ENCODE data around the gene MXD4.

DNA sequence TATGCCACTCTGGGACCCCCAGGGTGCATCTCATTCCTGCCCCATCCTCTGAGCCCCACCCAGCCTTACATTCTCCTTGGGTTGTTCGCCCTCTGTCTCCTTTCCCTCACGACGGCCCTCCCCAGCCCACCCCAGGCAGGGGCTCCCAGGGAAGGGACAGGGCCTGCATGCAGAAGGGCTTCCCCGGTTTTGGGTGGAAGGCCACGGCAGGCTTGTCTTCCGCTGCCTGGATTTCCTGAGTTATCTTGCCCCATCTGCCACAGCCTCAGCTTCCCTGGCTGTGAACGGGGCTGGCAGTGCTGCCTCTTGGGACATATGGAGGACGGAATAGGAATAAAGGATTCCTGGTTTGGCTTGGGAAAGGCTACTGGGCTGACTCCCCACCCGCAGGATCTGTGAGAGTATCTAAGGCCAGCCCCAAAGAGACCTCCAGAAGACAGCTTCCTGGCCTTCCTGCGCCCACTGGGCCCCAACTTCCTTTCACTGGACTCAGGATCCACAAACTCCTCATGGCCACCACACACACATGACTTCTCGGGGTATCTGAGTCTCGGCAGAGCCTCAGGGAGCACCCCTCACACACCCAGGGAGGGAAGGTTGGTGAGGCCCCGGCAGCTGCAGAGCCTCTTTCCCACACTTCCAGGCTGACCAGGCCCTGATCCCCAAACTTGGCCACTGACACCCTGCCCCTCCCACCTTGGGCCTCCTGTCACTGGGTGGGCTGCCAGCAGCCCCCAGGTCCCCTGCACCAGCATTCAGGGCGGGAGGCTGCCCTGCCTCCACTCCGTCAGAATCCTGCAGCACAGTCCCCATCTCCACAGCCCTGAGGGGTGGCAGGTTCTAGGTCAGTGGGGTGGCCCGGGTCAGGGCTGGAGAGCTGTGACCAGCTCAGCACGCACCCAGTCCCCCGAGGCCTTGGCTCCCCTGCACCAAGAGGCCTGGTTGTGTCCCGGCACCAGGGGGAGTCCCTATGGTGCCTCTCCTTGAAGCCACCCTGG, 3.5 kb upstream of the MXD4 start:
- TF ChIP-seq POLR2A (IDR thresholded peaks at IDR 0.05), result no peak
- TF ChIP-seq, protein P1, sequence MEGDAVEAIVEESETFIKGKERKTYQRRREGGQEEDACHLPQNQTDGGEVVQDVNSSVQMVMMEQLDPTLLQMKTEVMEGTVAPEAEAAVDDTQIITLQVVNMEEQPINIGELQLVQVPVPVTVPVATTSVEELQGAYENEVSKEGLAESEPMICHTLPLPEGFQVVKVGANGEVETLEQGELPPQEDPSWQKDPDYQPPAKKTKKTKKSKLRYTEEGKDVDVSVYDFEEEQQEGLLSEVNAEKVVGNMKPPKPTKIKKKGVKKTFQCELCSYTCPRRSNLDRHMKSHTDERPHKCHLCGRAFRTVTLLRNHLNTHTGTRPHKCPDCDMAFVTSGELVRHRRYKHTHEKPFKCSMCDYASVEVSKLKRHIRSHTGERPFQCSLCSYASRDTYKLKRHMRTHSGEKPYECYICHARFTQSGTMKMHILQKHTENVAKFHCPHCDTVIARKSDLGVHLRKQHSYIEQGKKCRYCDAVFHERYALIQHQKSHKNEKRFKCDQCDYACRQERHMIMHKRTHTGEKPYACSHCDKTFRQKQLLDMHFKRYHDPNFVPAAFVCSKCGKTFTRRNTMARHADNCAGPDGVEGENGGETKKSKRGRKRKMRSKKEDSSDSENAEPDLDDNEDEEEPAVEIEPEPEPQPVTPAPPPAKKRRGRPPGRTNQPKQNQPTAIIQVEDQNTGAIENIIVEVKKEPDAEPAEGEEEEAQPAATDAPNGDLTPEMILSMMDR (IDR thresholded peaks at IDR 0.05), result no peak

Data from upper lobe of left lung (tissue), 4 donors.